Measurements from ENCODE around the gene FAM171A1.
"Not testable (repeated sequence)": the region's sequence is repeated elsewhere in the genome, so short reads cannot be mapped to it uniquely, and the experiment has no call there.

FAM171A1 gene

DNA sequence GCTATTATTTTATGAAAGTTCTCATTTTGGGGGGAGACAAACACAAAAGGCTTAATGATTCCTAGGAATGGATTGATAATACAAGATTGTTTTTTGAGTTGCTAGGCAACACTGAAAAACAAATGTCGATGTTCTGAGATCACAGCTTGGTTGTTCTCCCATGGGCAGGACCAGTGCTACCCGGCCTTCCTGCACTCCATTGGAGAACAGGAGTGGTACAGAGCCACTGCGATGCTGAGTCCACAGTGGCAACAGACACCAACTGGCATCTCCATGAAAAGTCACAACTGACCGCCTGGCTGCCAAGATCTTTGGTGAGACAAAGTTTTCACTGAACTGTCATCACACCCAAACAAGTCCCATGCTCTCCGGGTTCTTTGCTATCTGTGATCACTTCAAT lies 133.7 kb downstream of the FAM171A1 start:
- DNase-seq = no peak

DNA sequence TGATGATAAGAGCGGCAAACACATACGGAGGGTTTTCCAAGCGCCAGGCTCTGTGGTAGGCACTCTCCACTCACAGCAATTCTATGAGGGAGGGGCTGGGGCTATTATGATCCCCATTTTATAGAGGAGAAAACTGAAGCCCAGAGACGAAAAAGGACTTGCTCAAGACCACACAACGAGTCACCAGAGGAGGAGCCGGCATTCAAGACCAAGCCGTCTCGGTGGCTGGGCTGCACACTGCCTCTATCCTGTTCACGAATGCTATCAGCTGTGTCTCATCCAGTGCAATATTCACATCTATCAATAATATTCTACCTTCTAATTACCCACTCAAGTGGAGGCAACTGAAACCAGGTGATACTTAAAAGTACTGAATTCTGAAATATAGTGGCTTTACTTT lies 134.7 kb downstream of the FAM171A1 start:
- no peak for DNase-seq

DNA sequence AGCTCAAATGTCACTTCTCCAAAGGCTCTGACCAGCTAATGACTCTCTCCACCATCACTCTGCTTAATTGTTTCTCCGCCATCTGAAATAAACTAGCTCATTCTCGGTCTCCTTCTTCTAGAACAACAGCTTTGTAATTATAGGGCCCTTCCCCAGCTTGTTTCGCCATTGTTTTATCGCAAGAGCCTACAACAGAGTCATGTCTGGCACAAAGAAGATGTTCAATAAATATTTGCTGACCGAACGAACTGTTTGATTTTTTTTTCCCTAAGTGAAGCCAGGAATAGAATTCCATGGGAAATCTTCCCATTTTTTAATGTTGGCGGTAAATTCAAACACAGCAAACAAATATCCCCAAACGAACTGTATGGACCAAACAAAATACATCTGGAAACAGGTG lies 138.8 kb downstream of the FAM171A1 start:
- no peak for DNase-seq

DNA sequence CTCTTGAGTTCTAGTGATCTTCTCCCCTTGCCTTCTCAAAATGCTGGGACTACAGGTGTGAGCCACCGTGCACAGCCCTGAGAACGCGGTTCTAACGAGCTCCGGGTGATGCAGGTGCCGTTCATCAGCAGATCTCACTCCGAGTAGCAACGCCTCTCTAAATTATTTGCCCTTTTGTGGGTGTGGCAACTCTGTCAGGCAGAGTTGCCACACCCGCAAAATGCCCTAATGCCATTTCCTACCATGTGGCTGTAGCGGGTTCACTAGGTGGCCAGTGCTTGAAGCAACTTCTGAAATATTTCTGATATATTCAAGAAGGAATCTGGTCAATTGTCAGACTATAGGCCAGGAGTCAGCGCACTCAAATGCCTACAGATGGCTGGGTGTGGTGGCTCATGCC lies 139.7 kb downstream of the FAM171A1 start:
- no peak for DNase-seq

DNA sequence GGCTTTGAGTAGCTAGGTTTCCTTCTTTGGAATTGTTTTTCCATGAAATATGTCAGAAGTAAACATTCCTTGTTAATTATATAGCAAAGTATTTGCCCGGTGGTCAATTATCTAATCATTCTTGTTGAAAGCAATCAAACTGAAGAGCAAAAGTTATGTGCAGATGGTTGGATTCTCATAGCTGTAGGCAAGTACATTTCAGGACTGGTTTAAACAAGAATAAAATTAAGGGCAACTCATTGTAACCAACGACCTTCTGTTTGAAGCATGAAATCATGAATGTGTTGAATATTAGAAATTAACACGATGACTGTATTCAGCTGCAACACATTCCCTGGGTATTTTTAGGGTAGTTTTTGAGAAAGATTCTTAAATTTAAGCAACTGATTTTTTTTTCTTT lies 140.8 kb downstream of the FAM171A1 start:
- no peak for DNase-seq

DNA sequence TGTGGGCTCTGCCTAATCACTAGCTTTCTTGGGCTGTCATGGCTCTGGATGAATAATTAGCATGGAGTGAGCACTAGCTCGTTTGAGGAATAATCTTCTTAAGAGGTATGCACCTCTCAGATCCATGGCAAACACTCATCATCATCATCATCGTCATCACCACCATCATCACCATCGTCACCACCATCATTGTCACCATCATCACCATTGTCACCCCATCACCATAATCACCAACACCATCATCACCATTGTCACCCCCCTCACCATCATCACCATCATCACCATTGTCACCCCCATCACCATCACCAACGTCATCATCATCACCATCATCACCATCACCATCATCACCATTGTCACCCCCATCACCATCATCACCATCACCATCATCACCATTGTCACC lies 141.8 kb downstream of the FAM171A1 start:
- no peak for DNase-seq

GRCh38 chr10:15228426-15228825 lies 142.7 kb downstream of the FAM171A1 start:
- no peak for DNase-seq

DNA sequence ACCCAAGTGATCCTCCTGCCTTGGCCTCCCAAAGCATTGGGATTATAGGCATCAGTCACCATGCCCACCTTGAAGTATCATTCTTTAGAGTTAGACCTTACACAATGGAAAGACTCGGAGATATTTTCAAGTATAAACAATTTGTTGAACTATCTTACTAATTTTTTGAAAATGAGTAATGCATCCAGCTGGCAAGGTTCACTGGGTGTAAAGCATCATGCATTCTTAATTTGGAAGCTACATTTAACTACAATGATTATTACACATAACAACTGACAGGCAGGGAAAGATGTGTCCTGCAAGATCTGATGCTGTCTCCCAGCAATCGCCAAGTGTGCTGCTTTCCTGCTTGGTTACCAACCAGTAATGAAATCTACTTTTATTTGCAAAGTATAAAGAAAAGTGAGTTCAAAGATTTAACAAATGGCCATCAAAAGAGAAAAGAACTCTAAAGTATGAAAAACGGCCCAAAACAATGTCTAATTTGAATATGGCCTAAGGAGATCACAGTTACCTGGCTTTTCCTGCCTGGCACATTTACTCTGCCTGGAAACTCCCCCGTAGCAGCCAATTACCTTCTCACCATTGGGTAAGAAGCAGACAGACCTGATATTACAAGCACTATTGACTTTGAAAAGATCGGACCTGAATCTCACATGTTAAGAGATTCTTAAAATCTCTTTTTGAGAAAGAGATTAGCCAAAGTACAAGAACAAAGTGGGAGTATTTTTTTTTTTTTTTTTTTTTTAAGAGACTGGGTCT lies 143.3 kb downstream of the FAM171A1 start:
- no peak for DNase-seq

DNA sequence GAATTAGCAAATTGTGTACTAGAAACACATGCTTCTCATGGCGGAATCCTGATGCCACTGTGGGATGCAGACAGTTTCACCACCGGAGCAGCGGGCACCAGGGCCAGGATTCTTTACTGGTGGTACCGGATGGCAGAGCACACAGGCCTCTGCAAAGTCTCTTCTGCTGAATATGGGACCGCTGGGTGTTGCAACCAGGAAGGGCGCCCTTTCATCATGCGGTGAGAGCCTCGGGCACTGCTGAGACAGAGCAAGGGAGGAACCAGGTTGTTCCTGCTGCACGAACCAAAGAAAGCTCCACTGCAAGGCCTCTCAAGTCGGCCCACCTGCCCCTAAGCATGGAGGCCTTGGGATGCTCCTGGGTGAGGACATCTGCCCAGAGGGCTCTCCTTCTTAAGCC lies 145.6 kb downstream of the FAM171A1 start:
- DNase-seq = no peak

DNA sequence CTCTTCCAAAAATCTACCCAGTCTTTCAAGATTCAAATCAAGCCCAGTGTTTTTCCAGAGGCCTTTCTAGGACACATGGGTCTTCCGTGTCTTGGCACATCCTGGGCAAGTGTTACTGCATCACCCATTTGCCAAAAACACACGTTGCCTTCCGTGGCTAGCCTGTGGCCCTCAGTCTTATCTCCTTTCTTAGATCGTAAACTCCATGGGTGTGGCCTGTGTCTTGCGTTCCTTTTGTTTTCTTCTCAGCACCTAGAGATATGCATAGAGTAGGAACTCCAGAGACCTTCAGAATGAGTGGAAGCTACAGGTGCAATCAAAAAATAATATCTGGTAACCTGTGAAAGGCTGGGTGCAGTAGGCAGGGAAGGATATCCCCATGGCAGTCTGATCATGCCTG lies 146.1 kb downstream of the FAM171A1 start:
- DNase-seq = no peak

DNA sequence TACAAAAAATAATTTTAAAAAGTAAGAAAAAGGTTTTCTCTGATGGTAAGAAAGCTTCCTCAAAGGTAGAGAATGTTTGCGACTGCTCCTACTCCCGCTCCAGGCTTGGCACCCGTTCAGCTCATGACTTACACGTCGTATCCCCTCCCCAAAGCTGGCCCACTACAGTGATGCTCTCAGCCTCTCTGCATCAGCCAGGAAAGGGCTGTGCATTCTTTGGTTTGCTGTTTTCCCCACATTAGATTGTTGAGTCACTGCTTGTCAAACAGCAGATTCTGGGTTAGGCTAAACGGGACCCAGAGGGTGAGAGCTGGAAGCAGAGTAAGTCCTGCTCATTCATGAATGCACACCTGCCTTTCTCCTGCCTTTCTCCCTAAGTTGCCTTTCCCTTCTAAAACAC lies 147.9 kb downstream of the FAM171A1 start:
- DNase-seq = no peak

- no peak for DNase-seq
These were observed 148.6 kb downstream of the FAM171A1 start for GRCh38 chr10:15222511-15222910.

- DNase-seq = no peak
These were observed 150.6 kb downstream of the FAM171A1 start for GRCh38 chr10:15220445-15220844.

DNA sequence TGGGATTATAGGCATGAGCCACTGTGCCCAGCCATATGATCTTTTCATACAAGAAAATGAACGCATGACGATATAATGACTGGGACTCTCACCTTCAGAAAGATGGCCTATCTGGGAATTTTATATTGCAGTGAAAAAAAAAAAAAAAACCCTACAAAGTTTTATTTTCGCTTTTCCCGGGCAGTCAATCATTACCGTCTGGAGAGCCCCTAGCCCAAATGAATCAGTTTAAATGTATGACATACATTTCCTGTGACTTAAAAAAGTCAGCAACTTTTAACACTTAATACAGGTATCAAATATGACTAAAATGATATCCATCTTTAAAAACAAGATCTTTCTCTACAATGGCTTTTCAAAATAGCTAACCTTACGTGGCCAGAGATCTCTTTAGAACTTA lies 154.4 kb downstream of the FAM171A1 start:
- no peak for DNase-seq

DNA sequence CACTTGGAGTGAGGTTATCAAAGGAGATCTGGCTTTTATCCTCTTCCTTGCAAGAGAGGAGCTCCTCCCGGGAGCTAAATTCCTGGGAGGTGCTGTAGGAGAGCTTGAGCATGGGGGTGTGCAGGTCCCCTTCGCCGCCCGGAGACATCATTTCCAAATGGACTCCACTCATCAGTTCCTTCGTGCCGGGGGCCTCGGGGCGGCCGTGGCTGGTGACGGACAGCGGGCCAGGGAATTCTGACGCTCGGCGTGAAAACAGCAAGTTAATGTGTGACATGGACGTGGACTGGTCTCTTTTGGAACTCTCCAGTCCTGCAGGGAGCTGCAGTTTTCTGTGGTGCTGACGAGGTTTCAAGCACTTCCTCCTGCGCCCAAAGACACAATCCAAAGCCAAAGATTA lies 156.9 kb downstream of the FAM171A1 start:
- no peak for DNase-seq

GRCh38 chr10:15213461-15213861 lies 157.6 kb downstream of the FAM171A1 start:
- DNase-seq = no peak

- no peak for DNase-seq
These were observed 159.6 kb downstream of the FAM171A1 start for GRCh38 chr10:15211464-15211979.

DNA sequence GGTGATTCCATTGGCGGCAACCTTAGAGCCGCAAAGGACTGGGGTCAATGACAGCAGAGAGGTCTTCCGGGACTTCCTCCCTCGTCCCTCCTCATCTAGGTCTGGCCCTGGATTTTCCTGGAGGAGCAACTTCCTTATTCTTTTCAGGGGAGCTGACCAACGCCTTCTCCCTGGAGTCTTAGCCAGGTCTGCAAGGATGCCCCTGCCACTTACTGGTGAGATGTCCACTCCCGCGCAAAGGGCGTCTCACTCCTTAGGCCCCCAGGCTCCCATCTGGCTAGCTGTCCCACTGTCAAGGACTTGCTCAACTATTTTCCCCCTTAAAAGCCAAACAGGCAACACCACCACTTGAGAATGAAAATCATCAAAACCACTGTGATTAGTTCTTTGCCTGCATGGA lies 160.6 kb downstream of the FAM171A1 start:
- DNase-seq = no peak

GRCh38 chr10:15209827-15210509 lies 161.1 kb downstream of the FAM171A1 start:
- DNase-seq = no peak

- no peak for DNase-seq
These were observed 162.9 kb downstream of the FAM171A1 start for GRCh38 chr10:15208221-15208620.

DNA sequence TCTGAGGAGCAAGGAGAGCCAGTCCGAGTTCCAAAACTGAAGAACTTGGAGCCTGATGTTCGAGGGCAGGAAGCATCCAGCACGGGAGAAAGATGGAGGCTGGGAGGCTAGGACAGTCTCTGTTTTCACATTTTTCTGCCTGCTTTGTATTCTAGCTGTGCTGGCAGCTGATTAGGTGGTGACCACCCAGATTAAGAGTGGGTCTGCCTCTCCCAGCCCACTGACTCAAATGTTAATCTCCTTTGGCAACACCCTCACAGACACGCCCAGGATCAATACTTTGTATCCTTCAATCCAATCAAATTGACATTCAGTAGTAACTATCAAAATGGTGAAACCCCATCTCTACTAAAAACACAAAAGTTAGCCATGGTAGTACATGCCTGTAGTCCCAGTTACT lies 163.7 kb downstream of the FAM171A1 start:
- not testable (repeated sequence) for DNase-seq

GRCh38 chr10:15202639-15203038 lies 168.4 kb downstream of the FAM171A1 start:
- no peak for DNase-seq

- DNase-seq = not testable (repeated sequence)
These were observed 168.8 kb downstream of the FAM171A1 start for GRCh38 chr10:15202301-15202621.

DNA sequence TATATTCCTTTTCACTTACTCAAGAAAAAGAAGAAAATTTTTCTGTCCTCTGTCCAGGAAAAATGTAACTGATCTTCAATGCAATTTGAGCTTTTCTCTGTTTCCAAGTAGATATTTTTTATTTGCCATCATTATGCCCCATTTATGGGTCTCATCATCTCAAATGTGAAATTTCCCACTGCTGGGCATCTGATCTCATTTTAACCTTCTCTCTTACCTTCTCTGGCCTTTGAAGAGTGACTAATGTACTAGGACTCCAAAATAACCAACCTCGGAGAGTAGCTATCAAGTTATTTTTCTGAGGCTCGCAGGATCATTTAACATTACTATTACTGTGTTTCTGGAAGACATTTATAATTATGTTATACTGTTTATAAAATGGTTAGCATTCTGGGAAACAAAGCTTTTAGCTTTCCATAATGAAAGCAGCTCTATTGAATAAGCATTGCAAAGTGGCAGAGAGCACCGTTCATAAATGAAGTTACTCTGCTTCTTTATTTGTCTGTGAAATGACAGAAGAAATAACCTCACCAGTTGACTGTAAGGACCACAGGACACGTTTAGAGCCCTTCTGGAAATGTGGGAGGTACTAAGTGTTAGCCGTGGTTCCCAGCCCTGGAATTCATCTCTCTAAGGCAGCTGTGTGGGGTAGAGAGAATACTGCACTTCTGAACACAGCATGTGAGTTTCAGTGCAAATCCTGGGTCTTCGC lies 169.3 kb downstream of the FAM171A1 start:
- no peak for DNase-seq
